Keratinocyte (primary cell): ENCODE data around the gene ZNF142.

ENCODE experiments used
- CTCF ChIP-seq, 3 experiments: IDR thresholded peaks in 1 of 3; conservative IDR thresholded peaks in 1 of 3; optimal IDR thresholded peaks in 1 of 3; 2 replicates in 2 of 3; 3 replicates in 1 of 3; pipeline versions ENCODE3 to v1.5.1; 2011; ENCODE audit warnings: low read length in 3 of 3, mild to moderate bottlenecking in 3 of 3, moderate library complexity in 2 of 3, control low read depth in 1 of 3, inconsistent platforms in 1 of 3; ENCODE audit not compliant: insufficient read depth in 2 of 3; ENCODE audit errors: extremely low read depth in 1 of 3
- EZH2 ChIP-seq: IDR thresholded peaks from one replicate; pipeline ENCODE4 v1.6.1; 2012; ENCODE audit warnings: inconsistent platforms, mild to moderate bottlenecking, low read length, moderate library complexity

- TF ChIP-seq CTCF (optimal IDR thresholded peaks at IDR 0.05 in 1 of 3, IDR thresholded peaks at IDR 0.05 in 1 of 3, conservative IDR thresholded peaks at IDR 0.05 in 1 of 3; ENCODE audit: extremely low read depth in 1 of 3, insufficient read depth in 2 of 3, low read length in 3 of 3) (no peak), EZH2 (no peak)
These were observed 3.4 kb upstream of the ZNF142 start for GRCh38 chr2:218662827-218663226.
